Smooth muscle cell (in vitro differentiated cells): Measurements from ENCODE around the gene KREMEN1. TPM values are rescaled to one million over a fixed set of nuclear protein-coding genes. Genes with fewer than 3 reads are reported as not detected.

ENCODE experiments used
- DNase-seq: peaks from one replicate; lab custom pipeline; 2025; ENCODE audit not compliant: unreplicated experiment; lab: John Stamatoyannopoulos, UW
- H2AFZ ChIP-seq: fragments of 200-600 bp; sonication (generic); 2 replicates; pipeline ENCODE4 v1.6.0; 2016; ENCODE audit warnings: antibody characterized with exemption, low read depth, mild to moderate bottlenecking
- H3F3A ChIP-seq: fragments of 200-600 bp; sonication (generic); 2 replicates; pipeline ENCODE4 v1.6.0; 2017; ENCODE audit warnings: antibody characterized with exemption, low read depth
- H3K27ac ChIP-seq: fragments of 200-600 bp; sonication (generic); 2 replicates; pipeline ENCODE4 v1.5.1; 2016; ENCODE audit warnings: low read depth, mild to moderate bottlenecking
- H3K27me3 ChIP-seq: fragments of 200-600 bp; sonication (generic); 2 replicates; pipeline ENCODE4 v1.6.1; 2016; ENCODE audit warnings: low read depth, mild to moderate bottlenecking
- H3K36me3 ChIP-seq: fragments of 200-600 bp; sonication (generic); 2 replicates; pipeline ENCODE4 v1.5.1; 2016; ENCODE audit warnings: low read depth
- H3K4me1 ChIP-seq: fragments of 200-600 bp; sonication (generic); 2 replicates; pipeline ENCODE4 v1.5.1; 2016; ENCODE audit warnings: low read depth
- H3K4me2 ChIP-seq: fragments of 200-600 bp; sonication (generic); 2 replicates; pipeline ENCODE4 v1.6.0; 2016; ENCODE audit warnings: mild to moderate bottlenecking
- H3K4me3 ChIP-seq: fragments of 200-600 bp; sonication (generic); 2 replicates; pipeline ENCODE4 v1.5.1; 2016; ENCODE audit warnings: mild to moderate bottlenecking
- H3K79me2 ChIP-seq: fragments of 200-600 bp; sonication (generic); 2 replicates; pipeline ENCODE4 v1.6.0; 2016; ENCODE audit warnings: low read depth, mild to moderate bottlenecking
- H3K9ac ChIP-seq: fragments of 200-600 bp; sonication (generic); 2 replicates; pipeline ENCODE4 v1.6.0; 2016; ENCODE audit warnings: low read depth
- H3K9me3 ChIP-seq: fragments of 200-600 bp; sonication (generic); replicated peaks from 2 replicates; pipeline ENCODE4 v1.5.1; 2016; ENCODE audit warnings: low read depth
- H4K20me1 ChIP-seq: fragments of 200-600 bp; sonication (generic); 2 replicates; pipeline ENCODE4 v1.6.0; 2016; ENCODE audit warnings: low read depth
- CTCF ChIP-seq: fragments of 200-600 bp; sonication (generic); IDR thresholded peaks from 2 replicates; pipeline ENCODE4 v1.5.1; 2017; ENCODE audit warnings: borderline replicate concordance, mild to moderate bottlenecking, antibody characterized with exemption; ENCODE audit not compliant: insufficient read depth, poor library complexity, severe bottlenecking
- WGBS: methylation state at CpG from one replicate; pipeline ENCODE4 v1.1.7; 2016; ENCODE audit warnings: low lambda C conversion rate; 5-methylcytosine and 5-hydroxymethylcytosine counted together
- polyA plus RNA-seq: library from polyadenylated mRNA; unstranded; fragments of >200 nt; fragmentation: Nextera tagmentation; extraction: Ambion mirVana; gene quantifications from 2 replicates; pipeline ENCODE4 v1.2.1, GENCODE V29; 2016
- total RNA-seq: library from RNA; depleted of rRNA; stranded (reverse); fragments of >200 nt; gene quantifications from 2 replicates; pipeline ENCODE4 v1.2.3, GENCODE V29; 2014

The KREMEN1 gene
- total and polyA plus RNA-seq, 2 experiments from 2014 or later = 6.0 to 6.8 TPM

DNA sequence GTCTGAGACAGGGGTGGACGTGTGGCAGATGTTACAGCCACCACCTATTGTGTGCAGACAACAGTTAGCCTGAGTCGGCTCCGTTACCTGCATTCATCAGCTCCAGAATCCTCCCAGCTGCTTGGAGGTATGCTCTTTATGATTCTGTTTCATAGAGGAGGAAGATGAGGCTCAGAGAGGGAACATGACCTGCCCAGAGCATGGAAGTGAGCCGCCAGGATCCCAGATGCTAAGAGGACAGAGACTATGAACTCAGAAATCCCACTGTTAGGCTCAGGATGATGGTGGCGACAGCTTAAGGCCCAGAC lies 134.4 kb downstream of the KREMEN1 start:
- Histone ChIP-seq H3K4me2 (no peak overlapping the region), H3K79me2 (no peaks in the 10 kb centered on the region), H2AFZ (no peak overlapping the region), H3K9ac (no peak overlapping the region), H4K20me1 (no peaks in the 10 kb centered on the region), H3K4me3 (no peak overlapping the region), H3K9me3 (no peaks in the 10 kb centered on the region), H3F3A (peaks cover 9% of the 10 kb centered on the region), H3K27ac (no peak overlapping the region), H3K4me1 (peaks cover 6% of the 10 kb centered on the region), H3K36me3 (no peaks in the 10 kb centered on the region), H3K27me3 (no peaks in the 10 kb centered on the region)
- no peak for TF ChIP-seq CTCF
- WGBS = 94% methylated on average over 5 of the region's 5 CpGs
- no peak for DNase-seq

- Histone ChIP-seq H3K4me3 (no peak overlapping the region), H3K4me2 (no peak overlapping the region), H3K79me2 (no peaks in the 10 kb centered on the region), H3K36me3 (no peaks in the 10 kb centered on the region), H3K27me3 (no peaks in the 10 kb centered on the region), H3K27ac (no peak overlapping the region), H3K9me3 (no peaks in the 10 kb centered on the region), H3K4me1 (peaks cover 6% of the 10 kb centered on the region), H4K20me1 (no peaks in the 10 kb centered on the region), H3F3A (peaks cover 9% of the 10 kb centered on the region), H2AFZ (no peak overlapping the region), H3K9ac (no peak overlapping the region)
- no peak for DNase-seq
- TF ChIP-seq CTCF = no peak
- WGBS = 74% methylated on average over 11 of the region's 11 CpGs
Observed at GRCh38 chr22:29207562-29208501, 135.0 kb downstream of the KREMEN1 start.

DNA sequence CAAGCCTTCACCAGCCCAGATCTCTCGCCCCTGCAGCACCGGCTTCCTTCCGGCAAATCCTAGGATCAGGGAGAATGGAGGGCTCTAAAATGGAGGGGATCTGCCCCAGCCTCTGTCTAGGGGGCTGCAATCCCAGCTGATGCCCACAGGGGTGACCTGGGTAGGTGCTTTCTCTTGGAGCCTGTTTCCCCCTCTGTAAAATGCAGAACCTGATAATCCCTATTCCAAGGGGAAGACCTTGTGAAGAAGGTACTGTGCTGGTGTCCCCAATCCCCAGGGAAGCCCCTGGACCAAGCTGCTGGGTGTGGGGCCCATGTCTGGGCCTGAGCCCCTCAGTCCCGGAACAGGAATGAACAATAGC lies 135.6 kb downstream of the KREMEN1 start:
- no peak for TF ChIP-seq CTCF
- Histone ChIP-seq H2AFZ (no peak overlapping the region), H3K27me3 (no peaks in the 10 kb centered on the region), H3K4me2 (no peak overlapping the region), H3K79me2 (no peaks in the 10 kb centered on the region), H3K4me3 (no peak overlapping the region), H3K9ac (no peak overlapping the region), H4K20me1 (no peaks in the 10 kb centered on the region), H3K27ac (no peak overlapping the region), H3K4me1 (peaks cover 6% of the 10 kb centered on the region), H3K9me3 (no peaks in the 10 kb centered on the region), H3F3A (peaks cover 9% of the 10 kb centered on the region), H3K36me3 (no peaks in the 10 kb centered on the region)
- 93% methylated on average over 4 of the region's 4 CpGs for WGBS
- DNase-seq = no peak
